H1 (cell line): ENCODE measurements around the gene MLH3. TPM values are rescaled to one million over a fixed set of nuclear protein-coding genes. Genes with fewer than 3 reads are reported as not detected.

Experiments
- CTCF ChIA-PET: fragments of 300-600 bp; sonication (Branson Sonifier 250); formaldehyde crosslinking; loops from one replicate; lab custom pipeline; 2021; ENCODE audit not compliant: partially characterized antibody; lab: Charles Lee
- POLR2A ChIA-PET: fragments of 300-600 bp; sonication (Branson Sonifier 250); formaldehyde crosslinking; loops from one replicate; lab custom pipeline; 2021; ENCODE audit warnings: inconsistent platforms; ENCODE audit not compliant: partially characterized antibody; lab: Charles Lee
- DNase-seq, 2 experiments: peaks; one replicate each; pipeline versions ENCODE4 v3.0.0 to v3.0.0-alpha.2; 2010 to 2022; ENCODE audit warnings: low spot score in 2 of 2, low read depth in 1 of 2, mixed read lengths in 1 of 2
- FAIRE-seq: peaks from 2 replicates; lab custom pipeline; 2011; peaks lifted over from hg19 to GRCh38; lab: Jason Lieb, UNC
- H2AFZ ChIP-seq: 2 replicates; pipeline ENCODE4 v1.8.1; 2012; ENCODE audit warnings: low read length, inconsistent platforms
- H2AK5ac ChIP-seq: 2 replicates; pipeline ENCODE4 v1.6.1; 2013; ENCODE audit warnings: low read depth, low read length
- H2BK120ac ChIP-seq: replicated peaks from 2 replicates; pipeline ENCODE3; 2013; ENCODE audit warnings: low read depth, low read length, inconsistent platforms
- H2BK12ac ChIP-seq: 2 replicates; pipeline ENCODE4 v1.6.1; 2013; ENCODE audit warnings: low read depth, low read length
- H2BK15ac ChIP-seq: 2 replicates; pipeline ENCODE4 v1.6.1; 2013; ENCODE audit warnings: low read length
- H2BK20ac ChIP-seq: 2 replicates; pipeline ENCODE4 v1.6.1; 2013; ENCODE audit warnings: low read length
- H2BK5ac ChIP-seq: 2 replicates; pipeline ENCODE4 v1.6.1; 2013; ENCODE audit warnings: low read depth, low read length
- H3K14ac ChIP-seq: 2 replicates; pipeline ENCODE4 v1.6.1; 2013; ENCODE audit warnings: inconsistent platforms; ENCODE audit not compliant: insufficient read length
- H3K18ac ChIP-seq: 2 replicates; pipeline ENCODE4 v1.6.1; 2013; ENCODE audit warnings: low read length; ENCODE audit errors: extremely low read depth
- H3K23ac ChIP-seq: 2 replicates; pipeline ENCODE4 v1.6.1; 2013; ENCODE audit warnings: inconsistent platforms; ENCODE audit not compliant: insufficient read length
- H3K23me2 ChIP-seq: 2 replicates; pipeline ENCODE4 v1.6.1; 2013; ENCODE audit warnings: low read depth, low read length
- H3K27ac ChIP-seq: 2 replicates; pipeline ENCODE4 v1.6.1; 2011; ENCODE audit warnings: low read depth, low read length, inconsistent platforms
- H3K27me3 ChIP-seq, 4 experiments: replicated peaks in 1 of 4; 1 replicate in 1 of 4; 2 replicates in 3 of 4; pipeline versions ENCODE4 v1.6.1 to v1.8.1; 2011 to 2013; ENCODE audit warnings: low read length in 3 of 4, mild to moderate bottlenecking in 3 of 4, inconsistent platforms in 2 of 4, mixed read lengths in 2 of 4, moderate library complexity in 1 of 4; ENCODE audit not compliant: control insufficient read depth in 3 of 4, insufficient read depth in 3 of 4; ENCODE audit errors: extremely low read depth in 1 of 4
- H3K36me3 ChIP-seq, 4 experiments: 2 replicates each; pipeline versions ENCODE4 v1.6.1 to v1.8.1; 2011 to 2013; ENCODE audit warnings: mild to moderate bottlenecking in 4 of 4, low read length in 3 of 4, moderate library complexity in 2 of 4, control low read depth in 1 of 4, inconsistent platforms in 1 of 4; ENCODE audit not compliant: insufficient read depth in 4 of 4, control insufficient read depth in 2 of 4
- H3K4ac ChIP-seq: replicated peaks from 2 replicates; pipeline ENCODE3; 2013; ENCODE audit warnings: low read length, low read depth, mixed read lengths, inconsistent platforms; ENCODE audit not compliant: insufficient read length
- H3K4me1 ChIP-seq, 4 experiments: replicated peaks in 1 of 4; 1 replicate in 1 of 4; 2 replicates in 3 of 4; pipeline versions ENCODE4 v1.6.1 to v1.8.1; 2011 to 2013; ENCODE audit warnings: low read length in 3 of 4, inconsistent platforms in 2 of 4, mixed read lengths in 1 of 4; ENCODE audit not compliant: insufficient read depth in 4 of 4, control insufficient read depth in 3 of 4
- H3K4me2 ChIP-seq, 2 experiments: 2 replicates each; pipeline versions ENCODE4 v1.6.1 to v1.8.1; 2011 to 2013; ENCODE audit warnings: low read depth in 2 of 2, low read length in 2 of 2, control low read depth in 1 of 2, inconsistent platforms in 1 of 2, mild to moderate bottlenecking in 1 of 2; ENCODE audit not compliant: insufficient read depth in 1 of 2
- H3K4me3 ChIP-seq, 4 experiments: fragments of 200-600, 300-600 bp in 1 of 4; sonication (generic), shearing (Covaris generic), sonication (Bioruptor Twin) in 1 of 4; 2 replicates each; pipeline versions ENCODE4 v1.5.1 to v1.8.1; 2011 to 2016; ENCODE audit warnings: low read length in 4 of 4, low read depth in 3 of 4, control low read depth in 2 of 4, inconsistent platforms in 2 of 4, mild to moderate bottlenecking in 2 of 4, mixed read lengths in 1 of 4, moderate library complexity in 1 of 4; ENCODE audit not compliant: insufficient read depth in 2 of 4; ENCODE audit errors: extremely low read depth in 1 of 4
- H3K56ac ChIP-seq: replicated peaks from 2 replicates; pipeline ENCODE3; 2013; ENCODE audit warnings: low read depth, mild to moderate bottlenecking, mixed read lengths, low read length, inconsistent platforms; ENCODE audit not compliant: insufficient read length
- H3K79me1 ChIP-seq: 2 replicates; pipeline ENCODE4 v1.6.1; 2013; ENCODE audit warnings: low read depth, low read length, control low read depth
- H3K79me2 ChIP-seq, 2 experiments: 2 replicates each; pipeline versions ENCODE4 v1.6.1 to v1.8.1; 2012 to 2013; ENCODE audit warnings: low read length in 2 of 2, mild to moderate bottlenecking in 2 of 2, inconsistent platforms in 1 of 2; ENCODE audit not compliant: insufficient read depth in 2 of 2, control insufficient read depth in 1 of 2
- H3K9ac ChIP-seq, 4 experiments: replicated peaks in 1 of 4; 1 replicate in 1 of 4; 2 replicates in 3 of 4; pipeline versions ENCODE4 v1.6.1 to v1.8.1; 2011 to 2013; ENCODE audit warnings: low read depth in 3 of 4, low read length in 3 of 4, control low read depth in 2 of 4, mild to moderate bottlenecking in 2 of 4, moderate library complexity in 2 of 4, inconsistent platforms in 1 of 4; ENCODE audit errors: extremely low read depth in 1 of 4
- H3K9me3 ChIP-seq, 2 experiments: 2 replicates each; pipeline versions ENCODE4 v1.6.1 to v1.8.1; 2012 to 2013; ENCODE audit warnings: mild to moderate bottlenecking in 2 of 2, moderate library complexity in 2 of 2, control low read depth in 1 of 2, inconsistent platforms in 1 of 2, low read depth in 1 of 2, low read length in 1 of 2, mixed read lengths in 1 of 2; ENCODE audit not compliant: insufficient read depth in 2 of 2
- H4K20me1 ChIP-seq, 2 experiments: replicated peaks in 1 of 2; 2 replicates each; pipeline versions ENCODE3 to v1.8.1; 2011 to 2013; ENCODE audit warnings: inconsistent platforms in 2 of 2, low read length in 2 of 2, mild to moderate bottlenecking in 1 of 2; ENCODE audit not compliant: insufficient read depth in 2 of 2, control insufficient read depth in 1 of 2
- H4K5ac ChIP-seq: 2 replicates; pipeline ENCODE4 v1.6.1; 2013; ENCODE audit warnings: low read length, low read depth, mixed read lengths, inconsistent platforms; ENCODE audit not compliant: insufficient read length
- H4K8ac ChIP-seq: 2 replicates; pipeline ENCODE4 v1.8.0; 2013; ENCODE audit warnings: mild to moderate bottlenecking, moderate library complexity, low read length, inconsistent platforms; ENCODE audit not compliant: insufficient read depth; ENCODE audit errors: extremely low read depth
- H4K91ac ChIP-seq: replicated peaks from 2 replicates; pipeline ENCODE3; 2013; ENCODE audit warnings: low read length, mixed read lengths, inconsistent platforms; ENCODE audit not compliant: insufficient read length
- ASH2L ChIP-seq: fragments of 200-600, 300-600 bp; sonication (generic); IDR thresholded peaks from one replicate; pipeline ENCODE4 v1.7.1; 2017; ENCODE audit warnings: low read length
- CBX8 ChIP-seq: fragments of 300-800, 300-1000 bp; sonication (generic); IDR thresholded peaks from 2 replicates; pipeline ENCODE4 v1.7.1; 2016; ENCODE audit warnings: low read depth, low read length, borderline replicate concordance
- CREB1 ChIP-seq: IDR thresholded peaks from 2 replicates; pipeline ENCODE4 v1.6.1; 2012; ENCODE audit warnings: inconsistent platforms
- EZH2 ChIP-seq: fragments of 200-600 bp; sonication (generic); IDR thresholded peaks from 2 replicates; pipeline ENCODE4 v1.7.1; 2012; ENCODE audit warnings: low read depth, mild to moderate bottlenecking, moderate library complexity, low read length, inconsistent platforms; ENCODE audit not compliant: severe bottlenecking
- FOSL1 ChIP-seq: IDR thresholded peaks from 2 replicates; pipeline ENCODE4 v1.6.1; 2011; ENCODE audit warnings: mild to moderate bottlenecking, low read depth, low read length, moderate library complexity; ENCODE audit not compliant: insufficient read depth
- NRF1 ChIP-seq: IDR thresholded peaks from 2 replicates; pipeline ENCODE4 v1.6.1; 2011; ENCODE audit warnings: mild to moderate bottlenecking, low read depth, low read length, improper control_type of control experiment
- POU5F1 ChIP-seq: IDR thresholded peaks from 2 replicates; pipeline ENCODE4 v1.6.1; 2011; ENCODE audit warnings: low read depth, mild to moderate bottlenecking, low read length, moderate library complexity
- RBBP5 ChIP-seq: IDR thresholded peaks from 2 replicates; pipeline ENCODE4 v1.7.1; 2012; ENCODE audit warnings: low read depth, mild to moderate bottlenecking, inconsistent platforms, low read length, moderate library complexity, borderline replicate concordance
- SIN3A ChIP-seq, 2 experiments: IDR thresholded peaks in 1 of 2; conservative IDR thresholded peaks in 1 of 2; 2 replicates each; pipeline ENCODE4 v1.6.1; 2011 to 2012; ENCODE audit warnings: low read length in 2 of 2, improper control_type of control experiment in 1 of 2, low read depth in 1 of 2, mild to moderate bottlenecking in 1 of 2
- TCF12 ChIP-seq: IDR thresholded peaks from 2 replicates; pipeline ENCODE4 v1.6.1; 2011; ENCODE audit warnings: low read depth, mild to moderate bottlenecking, low read length
- YY1 ChIP-seq: IDR thresholded peaks from 2 replicates; pipeline ENCODE4 v1.6.1; 2011; ENCODE audit warnings: low read depth, mild to moderate bottlenecking, low read length
- WGBS, 2 experiments: shearing (Covaris generic) in 1 of 2; methylation state at CpG; one replicate each; pipeline versions ENCODE4 v1.1.6 to v1.1.7; 2013 to 2015; ENCODE audit warnings: low lambda C conversion rate in 2 of 2, mixed read lengths in 2 of 2, inconsistent platforms in 1 of 2, low coverage in 1 of 2, missing lambda C conversion rate in 1 of 2; ENCODE audit not compliant: insufficient replicate concordance in 2 of 2, insufficient coverage in 1 of 2, insufficient read length in 1 of 2; ENCODE audit errors: extremely low coverage in 1 of 2, missing lambda C conversion rate in 1 of 2; 5-methylcytosine and 5-hydroxymethylcytosine counted together
- polyA plus RNA-seq, 7 experiments: library from polyadenylated mRNA; depleted of rRNA in 3 of 7; stranded (reverse) in 5 of 7; unstranded in 2 of 7; fragments of >200 nt in 5 of 7; fragments of 200-250 nt in 2 of 7; gene quantifications; 1 replicate in 5 of 7; 2 replicates in 1 of 7; 4 replicates in 1 of 7; pipeline versions ENCODE4 v1.2.1 to v1.2.3, GENCODE V29; 2011 to 2013; ENCODE audit warnings: missing spikeins in 2 of 7, mixed read lengths in 2 of 7
- total RNA-seq: library from RNA; stranded (reverse); fragmentation: NEBNext Ultra II Directional; extraction: Animal tissue kit (Norgen Biotek cat#: 25700); gene quantifications from 2 replicates; pipeline ENCODE4 v1.2.1, GENCODE V29; 2021

Gene MLH3
- total and polyA plus RNA-seq, 2 of the 8 experiments (the other 6 are each of a cell fraction or from before 2014, with no cell fraction given): 9.3 to 20.1 TPM

DNA sequence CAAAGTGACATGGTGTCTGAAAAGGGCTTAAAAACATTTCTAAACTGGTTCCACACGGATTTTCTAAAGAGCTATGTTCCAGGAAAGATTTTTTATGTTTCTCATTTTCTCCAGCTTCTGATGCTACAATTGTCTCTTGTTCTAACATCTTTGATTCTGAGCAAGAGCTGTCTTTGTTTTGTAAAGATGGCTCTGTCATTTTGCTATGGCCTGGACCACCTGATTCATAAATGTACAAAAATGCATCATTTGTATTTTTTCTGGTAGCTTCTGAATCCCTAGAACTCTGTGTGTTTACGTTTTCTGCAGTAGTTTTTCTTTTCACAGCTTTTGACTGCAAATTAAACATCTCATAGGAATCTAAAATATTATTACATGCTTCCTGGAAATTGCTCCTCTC, 3.2 kb downstream of the MLH3 start:
- Histone ChIP-seq H4K20me1 (no peaks in the 10 kb centered on the region), H3K23ac (no peak overlapping the region), H3K27me3 (no peaks in the 10 kb centered on the region), H3K4me3 (no peak overlapping the region), H2BK12ac (no peak overlapping the region), H4K91ac (no peak overlapping the region), H2AK5ac (no peak overlapping the region), H2BK120ac (no peak overlapping the region), H4K5ac (no peak overlapping the region), H3K27ac (no peak overlapping the region), H3K56ac (no peak overlapping the region), H3K9ac (no peak overlapping the region), H3K18ac (no peak overlapping the region), H3K79me2 (no peaks in the 10 kb centered on the region), H3K79me1 (no peaks in the 10 kb centered on the region), H3K9me3 (no peaks in the 10 kb centered on the region), H3K4ac (no peak overlapping the region), H2BK20ac (no peak overlapping the region), H3K4me1 (peaks cover 0 to 4% (median 0%) of the 10 kb centered on the region in 4 experiments; a peak in 3 of 7 replicates), H2BK15ac (no peak overlapping the region), H3K36me3 (no peaks in the 10 kb centered on the region; a peak in 1 of 8 replicates), H3K14ac (no peak overlapping the region), H3K23me2 (no peaks in the 10 kb centered on the region; the same call in 1 of the 2 replicates), H2AFZ (no peak overlapping the region), H4K8ac (no peak overlapping the region), H2BK5ac (no peak overlapping the region), H3K4me2 (no peak overlapping the region)
- FAIRE-seq (no peak), DNase-seq (no peak)
- ChIA-PET CTCF (interaction anchor here (1.0 to 2.4 kb wide), 5 partner anchors 25 to 412 kb away, joined by 3 to 17 read pairs (median 3); no protein-coding TSS in a partner anchor), POLR2A (interaction anchor here (1.4 kb wide), 2 partner anchors 22 to 141 kb away, joined by 3 to 4 read pairs; partner anchors contain the start of gene ZC2HC1C)
- 81% methylated on average over 2 of the region's 2 CpGs; no CpG with 5 or more reads in 1 of the 2 experiments for WGBS, 2 experiments
- no peak for TF ChIP-seq TCF12
- no peak for TF ChIP-seq NRF1
- TF ChIP-seq YY1: no peak
- no peak for TF ChIP-seq FOSL1
- TF ChIP-seq ASH2L: no peak
- TF ChIP-seq POU5F1: no peak
- TF ChIP-seq SIN3A (conservative IDR thresholded peaks at IDR 0.05 in 1 of 2, IDR thresholded peaks at IDR 0.05 in 1 of 2; ENCODE audit: low read depth in 1 of 2, low read length in 2 of 2): no peak
- no peak for TF ChIP-seq CBX8
- no peak for TF ChIP-seq CREB1
- no peak for TF ChIP-seq RBBP5
- no peak for TF ChIP-seq EZH2
